ENCODE data around the gene PAX1. TPM values are rescaled to one million over a fixed set of nuclear protein-coding genes. Genes with fewer than 3 reads are reported as not detected.

The PAX1 gene
- polyA plus RNA-seq, 1 of the 3 experiments (the other 2 are of a cell fraction), result not detected

DNA sequence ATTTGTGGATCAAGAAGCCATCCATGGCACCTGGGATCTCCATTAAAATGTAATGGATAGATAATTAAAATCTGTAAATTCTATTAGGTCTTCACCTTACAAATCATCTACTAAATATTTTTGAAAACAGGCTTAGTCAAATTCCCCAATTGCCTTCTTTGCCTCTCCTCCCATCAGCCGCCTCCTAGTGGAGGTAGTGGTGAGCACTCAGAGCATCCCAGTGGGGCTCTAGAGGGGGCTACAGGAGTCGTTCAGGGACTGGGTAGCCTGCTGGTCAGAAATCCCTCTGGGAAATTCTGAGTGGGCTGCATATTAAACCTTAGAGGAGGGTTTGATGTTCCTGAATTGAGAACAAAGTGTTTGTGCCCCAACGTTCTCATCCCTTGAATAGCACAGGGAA is 20.8 kb upstream of the PAX1 start:
- Histone ChIP-seq H3K4me3 (ENCODE audit: low read depth in 2 of 2, low read length in 1 of 2) (no peak overlapping the region), H2AFZ (ENCODE audit: low read depth) (no peak overlapping the region), H3K36me3 (replicated peaks in 1 of 2; ENCODE audit: control insufficient read depth in 1 of 2, insufficient read depth in 2 of 2, low read length in 1 of 2) (no peaks in the 10 kb centered on the region), H3K79me2 (ENCODE audit: insufficient read depth) (no peaks in the 10 kb centered on the region), H3K9ac (no peak overlapping the region), H3K4me2 (no peak overlapping the region), H3F3A (replicated peaks; ENCODE audit: insufficient read depth) (no peaks in the 10 kb centered on the region), H3K27me3 (ENCODE audit: insufficient read depth) (peaks cover 9% of the 10 kb centered on the region; the same call in 1 of the 2 replicates), H3K9me2 (no peaks in the 10 kb centered on the region), H3K9me3 (no peaks in the 10 kb centered on the region), H3K27ac (ENCODE audit: low read depth in 2 of 2, low read length in 1 of 2) (no peak overlapping the region), H4K20me1 (ENCODE audit: insufficient read depth) (no peaks in the 10 kb centered on the region), H3K4me1 (ENCODE audit: control insufficient read depth in 1 of 2, insufficient read depth in 2 of 2, low read depth in 1 of 2, low read length in 1 of 2) (no peaks in the 10 kb centered on the region; a peak in 2 of 4 replicates)
- no peak for DNase-seq
- WGBS (ENCODE audit: low lambda C conversion rate), result 4% methylated on average over 3 of the region's 3 CpGs
- ChIA-PET CTCF (no interaction called here), POLR2A (no interaction called here)
- TF ChIP-seq RFX5 (IDR thresholded peaks at IDR 0.05; ENCODE audit: low read length) (no peak), RCOR1 (IDR thresholded peaks at IDR 0.05; ENCODE audit: low read length) (no peak), MEF2A (IDR thresholded peaks at IDR 0.05; ENCODE audit: borderline replicate concordance, low read depth) (no peak)
- TF ChIP-seq, protein P1, sequence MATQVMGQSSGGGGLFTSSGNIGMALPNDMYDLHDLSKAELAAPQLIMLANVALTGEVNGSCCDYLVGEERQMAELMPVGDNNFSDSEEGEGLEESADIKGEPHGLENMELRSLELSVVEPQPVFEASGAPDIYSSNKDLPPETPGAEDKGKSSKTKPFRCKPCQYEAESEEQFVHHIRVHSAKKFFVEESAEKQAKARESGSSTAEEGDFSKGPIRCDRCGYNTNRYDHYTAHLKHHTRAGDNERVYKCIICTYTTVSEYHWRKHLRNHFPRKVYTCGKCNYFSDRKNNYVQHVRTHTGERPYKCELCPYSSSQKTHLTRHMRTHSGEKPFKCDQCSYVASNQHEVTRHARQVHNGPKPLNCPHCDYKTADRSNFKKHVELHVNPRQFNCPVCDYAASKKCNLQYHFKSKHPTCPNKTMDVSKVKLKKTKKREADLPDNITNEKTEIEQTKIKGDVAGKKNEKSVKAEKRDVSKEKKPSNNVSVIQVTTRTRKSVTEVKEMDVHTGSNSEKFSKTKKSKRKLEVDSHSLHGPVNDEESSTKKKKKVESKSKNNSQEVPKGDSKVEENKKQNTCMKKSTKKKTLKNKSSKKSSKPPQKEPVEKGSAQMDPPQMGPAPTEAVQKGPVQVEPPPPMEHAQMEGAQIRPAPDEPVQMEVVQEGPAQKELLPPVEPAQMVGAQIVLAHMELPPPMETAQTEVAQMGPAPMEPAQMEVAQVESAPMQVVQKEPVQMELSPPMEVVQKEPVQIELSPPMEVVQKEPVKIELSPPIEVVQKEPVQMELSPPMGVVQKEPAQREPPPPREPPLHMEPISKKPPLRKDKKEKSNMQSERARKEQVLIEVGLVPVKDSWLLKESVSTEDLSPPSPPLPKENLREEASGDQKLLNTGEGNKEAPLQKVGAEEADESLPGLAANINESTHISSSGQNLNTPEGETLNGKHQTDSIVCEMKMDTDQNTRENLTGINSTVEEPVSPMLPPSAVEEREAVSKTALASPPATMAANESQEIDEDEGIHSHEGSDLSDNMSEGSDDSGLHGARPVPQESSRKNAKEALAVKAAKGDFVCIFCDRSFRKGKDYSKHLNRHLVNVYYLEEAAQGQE (IDR thresholded peaks at IDR 0.05; ENCODE audit: low read depth, low read length), result no peak

DNA sequence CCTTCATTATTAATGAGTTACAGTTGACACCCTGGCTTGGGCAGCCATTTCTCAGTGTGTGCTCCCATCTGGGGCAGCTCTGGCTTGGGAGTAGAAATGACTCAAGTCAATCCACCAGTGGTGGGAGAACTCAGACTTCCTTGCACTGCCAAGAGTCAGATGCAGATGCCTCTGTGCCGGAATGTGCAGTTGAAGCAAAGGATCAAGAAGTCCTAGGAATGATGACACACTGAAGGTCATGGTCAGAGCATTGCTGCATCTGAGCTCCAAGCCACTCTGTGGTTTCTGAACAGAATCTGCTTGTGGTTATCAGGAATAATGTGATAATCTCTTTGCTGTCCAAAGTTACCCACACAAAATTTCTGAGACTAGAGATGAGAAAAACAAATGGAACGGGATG is 19.5 kb upstream of the PAX1 start:
- POLR2A ChIA-PET, result no interaction called here
- Histone ChIP-seq H4K20me1 (ENCODE audit: insufficient read depth) (no peaks in the 10 kb centered on the region), H3F3A (replicated peaks; ENCODE audit: insufficient read depth) (no peaks in the 10 kb centered on the region), H3K9ac (no peak overlapping the region), H3K27me3 (ENCODE audit: insufficient read depth) (peaks cover 10% of the 10 kb centered on the region; the same call in 1 of the 2 replicates), H3K4me1 (ENCODE audit: control insufficient read depth in 1 of 2, insufficient read depth in 2 of 2, low read depth in 1 of 2, low read length in 1 of 2) (no peaks in the 10 kb centered on the region; a peak in 2 of 4 replicates), H2AFZ (ENCODE audit: low read depth) (no peak overlapping the region), H3K4me3 (ENCODE audit: low read depth in 2 of 2, low read length in 1 of 2) (no peak overlapping the region), H3K27ac (ENCODE audit: low read depth in 2 of 2, low read length in 1 of 2) (no peak overlapping the region), H3K36me3 (replicated peaks in 1 of 2; ENCODE audit: control insufficient read depth in 1 of 2, insufficient read depth in 2 of 2, low read length in 1 of 2) (no peaks in the 10 kb centered on the region), H3K9me3 (no peaks in the 10 kb centered on the region), H3K79me2 (ENCODE audit: insufficient read depth) (no peaks in the 10 kb centered on the region), H3K4me2 (no peak overlapping the region), H3K9me2 (no peaks in the 10 kb centered on the region)
- CTCF ChIA-PET, result interaction anchor here (1.1 to 2.9 kb wide), 2 partner anchors 17 to 123 kb away, joined by 3 to 16 read pairs; no protein-coding TSS in a partner anchor
- 8% methylated on average over 2 of the region's 2 CpGs for WGBS (ENCODE audit: low lambda C conversion rate)
- TF ChIP-seq TCF12 (IDR thresholded peaks at IDR 0.05) (no peak), TAF1 (IDR thresholded peaks at IDR 0.05; ENCODE audit: borderline replicate concordance, low read depth, low read length) (no peak), JUND (IDR thresholded peaks at IDR 0.05) (no peak), RFX5 (IDR thresholded peaks at IDR 0.05; ENCODE audit: low read length) (no peak), FOXJ3 (CRISPR knock-in tag; IDR thresholded peaks at IDR 0.05) (no peak), RXRA (IDR thresholded peaks at IDR 0.05; ENCODE audit: borderline replicate concordance, low read depth) (no peak), RAD21 (IDR thresholded peaks at IDR 0.05; ENCODE audit: low read length) (no peak), FOXM1 (IDR thresholded peaks at IDR 0.05; ENCODE audit: low read depth) (no peak), SIN3A (IDR thresholded peaks at IDR 0.05; ENCODE audit: borderline replicate concordance, low read depth, low read length) (no peak)
- TF ChIP-seq, protein P2, sequence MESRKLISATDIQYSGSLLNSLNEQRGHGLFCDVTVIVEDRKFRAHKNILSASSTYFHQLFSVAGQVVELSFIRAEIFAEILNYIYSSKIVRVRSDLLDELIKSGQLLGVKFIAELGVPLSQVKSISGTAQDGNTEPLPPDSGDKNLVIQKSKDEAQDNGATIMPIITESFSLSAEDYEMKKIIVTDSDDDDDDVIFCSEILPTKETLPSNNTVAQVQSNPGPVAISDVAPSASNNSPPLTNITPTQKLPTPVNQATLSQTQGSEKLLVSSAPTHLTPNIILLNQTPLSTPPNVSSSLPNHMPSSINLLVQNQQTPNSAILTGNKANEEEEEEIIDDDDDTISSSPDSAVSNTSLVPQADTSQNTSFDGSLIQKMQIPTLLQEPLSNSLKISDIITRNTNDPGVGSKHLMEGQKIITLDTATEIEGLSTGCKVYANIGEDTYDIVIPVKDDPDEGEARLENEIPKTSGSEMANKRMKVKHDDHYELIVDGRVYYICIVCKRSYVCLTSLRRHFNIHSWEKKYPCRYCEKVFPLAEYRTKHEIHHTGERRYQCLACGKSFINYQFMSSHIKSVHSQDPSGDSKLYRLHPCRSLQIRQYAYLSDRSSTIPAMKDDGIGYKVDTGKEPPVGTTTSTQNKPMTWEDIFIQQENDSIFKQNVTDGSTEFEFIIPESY (IDR thresholded peaks at IDR 0.05; ENCODE audit: borderline replicate concordance, low read depth), result no peak
- TF ChIP-seq, protein P1 (IDR thresholded peaks at IDR 0.05; ENCODE audit: low read depth, low read length), result no peak
- TF ChIP-seq, protein P3, sequence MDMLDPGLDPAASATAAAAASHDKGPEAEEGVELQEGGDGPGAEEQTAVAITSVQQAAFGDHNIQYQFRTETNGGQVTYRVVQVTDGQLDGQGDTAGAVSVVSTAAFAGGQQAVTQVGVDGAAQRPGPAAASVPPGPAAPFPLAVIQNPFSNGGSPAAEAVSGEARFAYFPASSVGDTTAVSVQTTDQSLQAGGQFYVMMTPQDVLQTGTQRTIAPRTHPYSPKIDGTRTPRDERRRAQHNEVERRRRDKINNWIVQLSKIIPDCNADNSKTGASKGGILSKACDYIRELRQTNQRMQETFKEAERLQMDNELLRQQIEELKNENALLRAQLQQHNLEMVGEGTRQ (IDR thresholded peaks at IDR 0.05; ENCODE audit: borderline replicate concordance, low read depth, low read length), result no peak
- TF ChIP-seq, protein P4, sequence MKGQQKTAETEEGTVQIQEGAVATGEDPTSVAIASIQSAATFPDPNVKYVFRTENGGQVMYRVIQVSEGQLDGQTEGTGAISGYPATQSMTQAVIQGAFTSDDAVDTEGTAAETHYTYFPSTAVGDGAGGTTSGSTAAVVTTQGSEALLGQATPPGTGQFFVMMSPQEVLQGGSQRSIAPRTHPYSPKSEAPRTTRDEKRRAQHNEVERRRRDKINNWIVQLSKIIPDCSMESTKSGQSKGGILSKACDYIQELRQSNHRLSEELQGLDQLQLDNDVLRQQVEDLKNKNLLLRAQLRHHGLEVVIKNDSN (IDR thresholded peaks at IDR 0.05; ENCODE audit: borderline replicate concordance, low read depth), result no peak
- DNase-seq, result no peak

All from SK-N-SH (cell line).